Measurements from ENCODE around the gene ARMH3. TPM values are rescaled to one million over a fixed set of nuclear protein-coding genes. Genes with fewer than 3 reads are reported as not detected.

The ARMH3 gene
- total and polyA plus RNA-seq, 10 of the 15 experiments (the other 5 are each of a cell fraction or from before 2014, with no cell fraction given): 13.0 to 33.0 (median 16.4) TPM

- TF ChIP-seq EED (IDR thresholded peaks at IDR 0.05; ENCODE audit: low read depth) (no peak), E2F4 (IDR thresholded peaks at IDR 0.05; ENCODE audit: low read depth, low read length) (no peak), SMARCA5 (IDR thresholded peaks at IDR 0.05) (no peak), EP300 (IDR thresholded peaks at IDR 0.05; ENCODE audit: borderline replicate concordance in 1 of 2, control insufficient read depth in 1 of 2, low read depth in 2 of 2, low read length in 2 of 2) (no peak), CREB1 (IDR thresholded peaks at IDR 0.05; ENCODE audit: low read depth) (no peak), HDAC6 (IDR thresholded peaks at IDR 0.05; ENCODE audit: unreplicated experiment) (no peak)
Observed at GRCh38 chr10:101807158-101807557, 248.8 kb downstream of the ARMH3 start (continued).

GRCh38 chr10:101803511-101803910, 252.5 kb downstream of the ARMH3 start:
- ATAC-seq: no peak
- POLR2A ChIA-PET: interaction anchor here (0.6 to 2.0 kb wide), 4 partner anchors 9 to 746 kb away, joined by 3 to 9 read pairs (median 5); partner anchors contain the start of gene OGA
- H3K36me3 ChIP-seq (ENCODE audit: control insufficient read depth in 2 of 2, insufficient read depth in 2 of 2, low read length in 1 of 2): peaks cover 8 to 38% of the 10 kb centered on the region in 2 experiments
- no peak for DNase-seq (ENCODE audit: low read depth, low spot score)
- no TSS peak for BruUV-seq (replicated peaks)
- CTCF ChIA-PET: no interaction called here
- H3K27ac ChIP-seq (ENCODE audit: control insufficient read depth, insufficient read depth): no peak overlapping the region
- no peak overlapping the region for H3K4me3 ChIP-seq
- no peak overlapping the region for H2AFZ ChIP-seq (ENCODE audit: control insufficient read depth, low read depth, low read length)
- in situ Hi-C loops (cut with MboI): no loop called here
- peaks cover 11% of the 10 kb centered on the region for H3K79me2 ChIP-seq (ENCODE audit: control insufficient read depth, insufficient read depth, low read length)
- H3K9ac ChIP-seq (ENCODE audit: control insufficient read depth, insufficient read depth, low read length): no peak overlapping the region
- RAD21 ChIA-PET (ENCODE audit: unreplicated experiment): interaction anchor here (0.6 to 0.7 kb wide), 2 partner anchors 212 to 446 kb away, joined by 3 to 4 read pairs; no protein-coding TSS in a partner anchor
- no peak for TF ChIP-seq CBX3 (IDR thresholded peaks at IDR 0.05; ENCODE audit: borderline replicate concordance, low read depth)
- no peak for TF ChIP-seq CHD2 (IDR thresholded peaks at IDR 0.05; ENCODE audit: borderline replicate concordance, low read depth, low read length)
- no peak for TF ChIP-seq ETV6 (conservative IDR thresholded peaks at IDR 0.05 in 1 of 2, IDR thresholded peaks at IDR 0.05 in 1 of 2; ENCODE audit: borderline replicate concordance in 1 of 2, low read depth in 1 of 2)
- TF ChIP-seq SMARCA5 (IDR thresholded peaks at IDR 0.05): no peak
- no peak for TF ChIP-seq BMI1 (IDR thresholded peaks at IDR 0.05; ENCODE audit: borderline replicate concordance)
- TF ChIP-seq CBFB (IDR thresholded peaks at IDR 0.05; ENCODE audit: low read depth): no peak
- no peak for TF ChIP-seq ESRRA (IDR thresholded peaks at IDR 0.05; ENCODE audit: low read length)
- no peak for TF ChIP-seq RELA (IDR thresholded peaks at IDR 0.05; ENCODE audit: borderline replicate concordance, partially characterized antibody)
- TF ChIP-seq TBL1XR1 (IDR thresholded peaks at IDR 0.05; ENCODE audit: low read depth, low read length): no peak
- H4K20me1 ChIP-seq (ENCODE audit: control insufficient read depth, insufficient read depth): no peaks in the 10 kb centered on the region; the same call in 1 of the 2 replicates
- no peaks in the 10 kb centered on the region for H3K27me3 ChIP-seq (replicated peaks in 1 of 2; ENCODE audit: control insufficient read depth in 2 of 2, insufficient read depth in 2 of 2, low read length in 1 of 2)
- FAIRE-seq: no peak
- SMC1A ChIA-PET (ENCODE audit: uncharacterized antibody, unreplicated experiment): interaction anchor here (0.6 to 2.9 kb wide), 3 partner anchors 8 to 210 kb away, joined by 3 to 6 read pairs (median 3); no protein-coding TSS in a partner anchor
- H3K9me3 ChIP-seq (replicated peaks; ENCODE audit: control insufficient read depth, insufficient read depth, low read length): no peaks in the 10 kb centered on the region
- intact Hi-C loops (cut with micrococcal nuclease; ENCODE audit: unreplicated experiment): no loop called here
- no peaks in the 10 kb centered on the region for H3K4me1 ChIP-seq (ENCODE audit: control insufficient read depth, insufficient read depth, low read length)
- WGBS (ENCODE audit: insufficient coverage, insufficient replicate concordance, low lambda C conversion rate, missing lambda C conversion rate): 94% methylated on average over 4 of the region's 4 CpGs
- no peak overlapping the region for H3K4me2 ChIP-seq (ENCODE audit: control insufficient read depth, insufficient read depth)
